SKM-1 treated with dmso at 0.1 percent for 144 hours (cell line): ENCODE data around the gene AZI2.

Source experiments
- DNase-seq: peaks from one replicate; lab custom pipeline; 2025; ENCODE audit not compliant: unreplicated experiment; lab: John Stamatoyannopoulos, UW

Gene AZI2

DNA sequence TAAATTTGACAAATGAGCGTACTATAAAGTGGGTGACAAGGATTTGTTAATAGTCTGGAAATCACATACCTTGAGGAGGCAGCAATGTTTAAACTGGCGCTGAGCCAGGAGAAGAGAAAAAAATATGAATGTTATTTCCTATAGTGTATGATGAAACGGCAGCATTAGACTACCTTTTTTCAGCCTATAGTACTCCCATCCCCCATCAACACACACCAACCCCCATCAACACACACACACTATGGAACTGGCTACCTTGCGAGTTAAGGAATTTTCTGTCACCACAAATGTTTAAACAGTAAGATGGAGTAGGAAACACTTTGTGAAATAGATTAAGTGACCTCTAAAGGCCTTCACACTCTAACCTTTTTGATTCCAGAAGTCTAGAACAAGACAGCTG, 46.9 kb downstream of the AZI2 start:
- DNase-seq: no peak

DNA sequence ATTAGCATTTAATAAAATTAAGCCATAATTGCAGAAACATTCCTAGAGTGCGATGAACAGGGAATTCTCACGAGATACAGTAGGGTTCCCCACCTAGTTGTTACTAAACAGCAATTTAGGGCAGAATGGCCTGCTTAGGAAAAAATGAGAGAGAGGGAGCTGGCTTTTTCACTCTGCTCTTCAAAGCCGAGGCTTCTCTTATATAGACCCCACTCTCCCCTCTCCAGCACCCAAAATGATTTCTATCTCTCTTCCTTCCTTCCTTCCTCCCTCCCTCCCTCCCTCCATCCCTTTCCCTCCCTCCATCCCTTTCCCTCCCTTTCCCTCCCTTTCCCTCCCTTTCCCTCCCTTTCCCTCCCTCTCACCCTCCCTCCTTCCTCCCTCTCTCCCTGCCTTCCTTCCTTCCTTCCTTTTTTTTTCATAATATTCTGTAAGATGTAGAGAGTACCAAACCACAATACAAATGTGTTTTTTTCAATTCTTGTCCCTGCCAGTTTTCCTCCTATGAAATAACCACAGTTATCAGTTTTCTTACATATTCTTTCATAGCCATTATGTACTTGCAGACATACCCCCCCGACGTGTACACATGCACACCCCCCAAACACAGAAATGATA, 48.2 kb downstream of the AZI2 start:
- DNase-seq: no peak

DNA sequence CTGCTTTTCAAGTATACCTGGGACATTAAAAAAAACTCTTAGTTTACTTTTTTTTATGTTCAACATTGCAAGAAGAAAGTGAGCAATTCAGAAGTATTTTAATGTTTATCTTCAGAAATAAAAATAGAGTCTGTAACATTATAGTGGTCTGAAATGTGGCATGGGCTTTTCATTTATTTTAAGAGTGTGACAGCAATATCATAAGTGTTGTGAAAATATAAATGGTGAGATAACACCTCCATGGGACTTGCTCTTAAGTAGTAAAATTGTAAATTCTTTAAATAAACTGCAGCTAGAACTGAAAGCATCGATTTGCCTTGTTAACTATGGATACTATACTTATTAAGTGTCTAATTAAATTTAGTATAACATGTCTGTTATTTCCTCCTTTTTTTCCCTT, 48.9 kb downstream of the AZI2 start:
- no peak for DNase-seq

DNA sequence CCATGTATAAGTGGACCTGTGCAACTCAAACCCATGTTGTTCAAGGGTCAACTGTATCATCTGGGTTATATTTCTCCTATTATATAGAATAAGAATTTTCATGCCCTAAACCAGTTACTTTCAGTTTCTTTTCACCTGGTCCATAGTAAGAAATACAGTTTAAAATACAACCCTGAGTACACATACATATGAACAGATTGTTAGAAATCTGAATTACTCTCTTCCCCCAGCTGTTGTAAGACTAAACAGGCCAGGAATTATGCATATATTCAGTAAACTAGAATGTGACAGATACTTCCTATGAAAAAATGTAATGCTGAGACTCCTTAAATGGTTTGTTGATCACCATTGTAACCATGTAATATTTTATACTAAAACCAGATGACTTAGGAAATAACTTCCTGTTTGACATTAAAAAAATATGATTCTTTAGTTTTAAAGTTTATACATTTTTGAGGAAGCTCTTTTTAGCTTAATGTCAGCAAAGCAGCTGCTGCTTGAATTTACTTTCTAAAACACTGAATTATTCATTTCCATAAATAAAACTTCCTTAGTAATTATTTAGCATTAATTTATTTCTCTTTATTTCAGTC, 52.6 kb downstream of the AZI2 start:
- no peak for DNase-seq

DNA sequence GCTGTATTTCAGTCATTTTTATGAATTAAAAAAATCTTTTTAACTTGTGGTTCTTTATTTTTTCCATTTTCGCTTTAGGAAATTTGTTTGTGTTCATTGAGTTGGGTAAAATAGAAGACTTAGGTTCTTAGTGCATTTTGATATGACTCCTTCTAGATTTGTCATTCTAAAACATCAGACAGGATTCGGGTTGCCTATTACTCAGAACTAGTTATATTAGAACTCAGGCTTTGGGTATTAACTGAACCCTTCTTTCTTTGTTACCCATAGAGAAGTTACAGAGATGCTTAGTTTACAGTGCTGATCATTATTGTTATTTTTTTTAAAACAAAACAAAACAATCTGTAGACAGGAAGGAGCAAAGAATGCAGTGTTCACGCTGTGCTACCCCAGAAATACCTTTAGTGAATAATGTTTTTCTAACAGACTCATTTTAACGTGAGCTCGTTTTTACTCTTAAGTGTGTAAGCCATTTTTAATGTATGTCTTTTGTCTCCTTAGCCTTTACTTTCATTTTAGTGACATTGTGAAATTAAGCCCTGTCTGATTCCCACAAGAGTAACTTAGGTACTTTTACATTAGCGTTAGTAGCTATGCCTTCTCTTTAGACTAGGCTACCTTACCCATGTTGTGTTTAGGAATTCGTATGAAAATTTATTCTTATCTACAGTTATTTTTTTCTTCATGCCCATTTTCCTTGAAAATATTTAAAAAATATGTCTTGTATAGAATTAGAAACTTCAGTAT, 53.8 kb downstream of the AZI2 start:
- no peak for DNase-seq

DNA sequence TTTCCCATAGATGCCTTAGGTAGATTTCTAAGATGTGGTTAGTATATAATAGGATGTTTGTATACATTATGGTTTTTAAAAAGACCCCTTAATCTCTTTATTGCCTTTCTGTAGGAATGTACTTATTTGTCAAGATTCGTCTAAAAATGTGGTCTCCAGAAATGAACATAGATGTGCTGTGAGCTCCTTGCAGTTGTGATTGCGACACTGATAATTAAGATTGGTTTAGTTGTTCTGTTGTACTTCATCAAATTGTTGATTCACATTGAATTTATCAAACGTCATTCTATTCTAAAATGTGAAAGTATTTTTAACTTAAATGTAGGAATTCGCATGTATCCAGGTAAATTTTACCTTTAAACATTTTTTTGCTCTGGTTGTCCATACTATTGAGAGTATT, 56.0 kb downstream of the AZI2 start:
- no peak for DNase-seq

DNA sequence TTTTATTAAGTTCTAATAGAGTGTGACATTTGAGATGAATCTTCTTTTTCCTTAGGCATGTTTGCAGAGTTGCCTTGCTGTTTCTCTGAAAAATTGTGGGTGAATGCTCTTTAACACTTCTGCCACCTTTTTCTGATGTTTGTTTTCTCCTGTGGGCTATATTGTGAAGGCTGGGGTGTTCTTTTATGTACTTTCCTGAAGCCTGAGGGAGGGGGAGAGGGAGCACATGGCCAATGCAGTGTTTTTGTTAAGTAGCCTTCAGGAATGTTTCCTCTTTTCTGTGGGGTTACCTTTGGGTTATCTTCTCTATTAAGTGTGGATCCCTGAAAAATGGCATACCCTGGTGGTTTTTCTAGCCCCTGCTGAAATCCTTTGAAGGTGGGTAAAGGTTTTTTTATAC, 57.0 kb downstream of the AZI2 start:
- DNase-seq: no peak

DNA sequence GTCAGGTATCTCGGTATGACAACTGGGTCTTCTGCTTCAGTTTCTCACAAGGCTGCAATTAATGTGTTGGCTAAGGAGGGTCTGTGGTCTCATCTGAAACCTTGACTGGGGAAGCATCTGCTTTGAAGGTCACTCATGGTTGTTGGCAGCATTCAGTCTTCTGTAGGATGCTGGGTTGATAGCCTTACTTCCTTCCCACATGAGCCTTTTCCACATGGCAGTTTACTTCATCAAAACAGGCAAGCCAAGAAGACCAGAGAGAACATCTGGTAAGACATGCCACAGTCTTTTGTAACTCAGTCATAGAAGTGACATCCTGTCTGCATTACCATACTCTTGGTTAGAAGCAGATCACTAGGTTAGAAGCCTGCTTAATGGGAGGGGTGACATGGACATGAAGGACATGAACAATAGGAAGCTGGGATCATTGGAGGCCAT, 57.7 kb downstream of the AZI2 start:
- DNase-seq: no peak

DNA sequence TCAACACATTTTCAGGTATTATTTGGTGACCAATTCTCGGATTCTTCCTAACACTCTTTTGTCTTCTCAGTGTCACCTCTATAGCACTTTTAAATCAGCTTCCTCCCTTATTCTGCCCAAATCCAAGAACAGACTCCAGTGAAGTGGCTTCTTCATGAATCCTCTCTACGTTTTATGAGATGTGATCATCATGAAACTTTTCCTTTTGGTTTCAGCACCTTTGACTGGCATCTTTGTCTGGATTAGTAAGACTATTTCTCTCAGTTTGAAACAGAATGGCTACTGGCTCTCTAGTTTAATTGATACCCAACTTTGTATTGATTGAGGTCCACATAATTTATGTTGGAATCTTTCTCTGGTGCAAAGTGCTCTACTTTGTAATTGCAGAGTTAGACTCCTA, 61.6 kb downstream of the AZI2 start:
- no peak for DNase-seq

DNA sequence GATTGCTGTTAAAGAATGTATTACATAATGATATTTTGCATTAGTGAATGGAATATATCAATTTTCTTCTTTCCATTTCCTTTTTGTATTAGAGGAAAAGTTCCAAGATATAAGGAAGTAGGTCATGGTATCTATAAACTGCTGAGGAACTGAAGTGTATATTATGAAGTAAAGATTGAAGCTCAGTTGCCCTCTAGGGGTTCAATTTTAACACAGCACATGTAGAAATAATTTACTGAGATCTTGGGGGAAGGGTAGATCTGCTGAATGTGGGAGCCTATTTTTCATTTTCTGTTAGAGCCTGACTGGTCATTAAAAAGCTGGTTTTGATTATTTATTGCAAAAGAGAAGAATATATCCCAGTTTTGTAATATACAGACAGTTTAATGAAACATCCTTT, 62.0 kb downstream of the AZI2 start:
- DNase-seq: peak; percentile 34

DNA sequence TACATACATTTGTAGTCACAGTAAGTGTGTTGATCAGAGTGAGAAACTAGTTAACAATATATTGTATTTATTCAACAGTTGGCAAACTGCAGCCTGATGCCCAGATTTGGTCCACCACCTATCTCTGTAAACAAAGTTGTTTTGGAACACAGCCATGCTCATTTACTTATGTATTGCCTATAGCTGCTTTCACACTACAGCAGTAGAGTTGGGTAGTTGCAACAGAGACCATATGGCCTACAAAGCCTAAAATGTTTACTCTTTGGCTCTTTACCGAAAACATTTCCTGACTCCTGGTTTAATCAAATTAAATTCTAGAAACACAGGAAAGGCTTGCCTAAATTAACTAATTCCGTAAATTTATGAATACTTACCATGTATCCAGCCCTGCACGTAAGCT, 67.8 kb downstream of the AZI2 start:
- no peak for DNase-seq

DNA sequence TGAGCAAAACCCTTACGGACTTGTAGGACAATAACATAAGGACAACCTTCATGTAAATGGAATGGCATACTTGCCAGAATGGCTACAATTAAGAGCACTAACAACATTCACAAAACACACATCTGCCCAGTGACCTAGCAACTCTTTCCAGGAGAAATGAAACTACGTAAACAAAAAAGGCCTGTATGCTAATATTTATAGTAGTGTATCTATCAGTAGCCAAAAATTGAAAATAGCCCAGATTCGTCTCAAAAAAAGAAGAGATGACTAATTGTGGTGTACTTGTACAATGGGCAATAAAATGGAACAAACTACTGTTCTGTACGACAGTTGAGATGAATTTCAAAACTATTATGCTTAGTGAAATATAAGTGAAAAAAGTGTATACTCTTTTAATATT, 68.9 kb downstream of the AZI2 start:
- DNase-seq: no peak

DNA sequence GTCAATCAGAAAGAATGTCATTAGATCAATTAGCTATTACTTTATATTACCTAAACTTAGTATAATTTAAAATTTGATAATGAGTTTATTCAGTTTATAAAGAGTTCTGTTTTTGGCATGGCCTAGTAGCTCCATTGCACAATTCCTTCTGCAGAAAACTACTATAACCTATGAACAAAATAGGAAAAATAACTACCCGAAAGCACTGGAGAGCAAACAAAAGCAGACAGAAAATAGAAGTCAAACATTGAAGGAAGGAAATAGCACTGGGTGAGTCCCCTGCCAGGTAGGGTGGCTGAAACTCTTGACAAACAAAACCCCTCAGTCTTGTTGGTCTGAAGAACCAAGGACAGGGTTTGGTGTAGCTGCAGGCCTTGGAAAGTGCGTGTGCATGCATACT, 69.7 kb downstream of the AZI2 start:
- DNase-seq: no peak

DNA sequence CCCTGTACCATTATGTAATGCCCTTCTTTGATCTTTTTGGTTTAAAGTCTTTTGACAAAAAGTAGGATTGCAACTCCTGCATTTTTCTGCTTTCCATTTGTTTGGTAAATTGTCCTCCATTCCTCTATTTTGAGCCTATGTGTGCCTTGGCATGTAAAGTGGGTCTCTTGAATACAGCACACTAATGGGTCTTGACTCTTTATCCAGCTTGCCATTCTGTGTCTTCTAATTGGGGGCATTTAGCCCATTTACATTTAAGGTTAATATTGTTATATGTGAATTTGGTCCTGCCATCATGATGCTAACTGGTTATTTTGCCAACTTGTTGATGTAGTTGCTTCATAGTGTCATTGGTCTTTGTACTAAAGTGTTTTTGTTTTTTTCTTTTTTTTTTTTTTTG, 74.8 kb downstream of the AZI2 start:
- DNase-seq: no peak
